SIG-M5 treated with dmso at 0.1 percent for 504 hours (cell line): ENCODE measurements around the gene ARHGEF33.

Experiments used
- DNase-seq: peaks from one replicate; lab custom pipeline; 2025; ENCODE audit not compliant: unreplicated experiment; lab: John Stamatoyannopoulos, UW

The ARHGEF33 gene

GRCh38 chr2:38889575-38889974 lies at the start of gene ARHGEF33:
ARHGEF33 (plus strand) TSS chr2:38889875; CDS start chr2:38919448, 29,573 bp downstream.
- DNase-seq: no peak

GRCh38 chr2:38850045-38850444 lies 39.6 kb upstream of the ARHGEF33 start:
- DNase-seq: no peak

DNA sequence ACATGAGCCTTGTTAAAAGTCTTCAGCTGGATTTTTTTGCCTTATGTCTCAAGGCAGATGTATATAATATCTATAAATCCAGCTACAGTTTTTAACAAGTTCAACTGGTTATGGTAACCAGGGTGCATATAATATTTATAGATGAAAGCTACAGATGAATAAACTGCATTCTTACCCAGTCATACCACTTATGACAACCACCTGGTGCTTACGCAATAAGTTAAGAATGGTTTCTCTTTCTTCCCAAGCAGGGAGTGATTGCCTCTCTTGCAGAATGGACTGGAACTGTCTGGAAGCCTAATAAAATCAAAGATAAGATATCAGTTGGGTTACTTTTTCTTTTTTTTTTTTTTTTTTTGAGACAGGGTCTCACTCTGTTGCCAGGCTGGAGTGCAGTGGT lies 33.5 kb upstream of the ARHGEF33 start:
- DNase-seq: peak; percentile 41

DNA sequence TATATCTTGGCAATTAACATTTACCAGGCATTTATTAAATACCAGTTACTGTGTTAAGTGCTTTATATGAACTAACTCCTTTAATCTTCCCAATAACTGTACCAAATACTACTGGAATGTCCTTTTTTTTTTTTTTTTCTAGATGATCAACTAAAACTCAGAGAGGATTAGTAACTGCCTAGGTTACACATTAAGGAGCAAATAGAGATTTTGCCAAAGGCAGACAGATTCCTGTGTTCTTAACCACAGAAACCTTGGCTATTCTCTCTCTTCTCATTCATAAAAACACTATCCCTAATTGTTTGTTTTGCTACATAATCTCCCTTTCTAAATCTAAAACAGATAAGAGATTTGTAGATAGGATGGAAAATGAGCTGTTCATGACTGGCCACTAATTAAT lies 27.2 kb upstream of the ARHGEF33 start:
- no peak for DNase-seq

- no peak for DNase-seq
Observed at GRCh38 chr2:38863061-38863695, 26.5 kb upstream of the ARHGEF33 start.

DNA sequence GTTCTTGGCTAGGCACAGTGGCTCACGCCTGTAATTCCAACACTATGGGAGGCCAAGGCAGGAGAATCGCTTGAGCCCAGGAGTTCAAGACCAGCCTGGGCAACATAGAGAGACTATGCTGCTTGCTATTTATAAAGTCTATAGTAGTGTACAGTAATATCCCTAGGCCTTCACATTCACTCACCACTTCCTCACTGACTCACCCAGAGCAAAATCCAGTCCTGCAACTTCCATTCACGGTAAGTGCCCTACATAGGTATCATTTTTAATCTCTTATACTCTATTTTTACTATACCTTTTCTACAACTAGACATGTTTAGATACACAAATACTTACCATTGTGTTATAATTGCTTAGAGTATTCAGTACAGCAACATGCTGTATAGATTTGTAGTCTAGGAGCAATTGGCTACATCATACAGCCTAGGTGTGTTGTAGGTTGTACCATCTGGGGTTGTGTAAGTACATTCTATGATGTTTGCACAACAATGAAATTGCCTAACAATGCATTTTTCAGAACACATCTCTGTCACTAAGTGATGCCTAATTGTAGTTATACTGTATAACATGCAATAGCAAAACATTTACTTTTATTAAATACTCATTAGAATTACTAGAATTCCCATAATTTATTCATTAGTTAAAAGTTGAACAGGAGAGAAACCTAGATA lies 22.8 kb upstream of the ARHGEF33 start:
- peak; percentile 30 for DNase-seq

DNA sequence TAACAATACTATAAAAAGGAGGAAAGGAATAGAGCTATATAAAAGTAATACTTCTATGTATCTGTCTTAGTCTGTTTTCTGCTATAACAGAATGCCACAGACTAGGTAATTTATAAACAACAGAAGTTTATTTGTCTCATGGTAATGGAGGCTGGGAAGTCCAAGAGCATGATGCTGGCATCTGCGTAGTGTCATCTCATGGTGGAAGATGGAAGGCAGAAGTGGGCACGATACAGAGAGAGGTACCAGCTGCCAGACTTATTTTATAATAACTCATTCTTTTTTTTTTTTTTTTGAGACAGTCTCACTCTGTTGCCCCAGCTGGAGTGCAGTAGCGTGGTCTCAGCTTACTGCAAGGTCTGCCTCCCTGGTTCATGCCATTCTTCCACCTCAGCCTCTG lies 18.2 kb upstream of the ARHGEF33 start:
- no peak for DNase-seq

- no peak for DNase-seq
Observed at GRCh38 chr2:38873763-38874162, 15.9 kb upstream of the ARHGEF33 start.

- DNase-seq: no peak
Observed at GRCh38 chr2:38875227-38875575, 14.5 kb upstream of the ARHGEF33 start.

GRCh38 chr2:38875576-38876367 lies 13.9 kb upstream of the ARHGEF33 start, which contains the start of the genes DHX57 and MORN2:
DHX57 (minus strand) TSS chr2:38875934; CDS start chr2:38868405, 7,529 bp downstream.
MORN2 (plus strand) TSS chr2:38875976.
- DNase-seq: peak; percentile 81

DNA sequence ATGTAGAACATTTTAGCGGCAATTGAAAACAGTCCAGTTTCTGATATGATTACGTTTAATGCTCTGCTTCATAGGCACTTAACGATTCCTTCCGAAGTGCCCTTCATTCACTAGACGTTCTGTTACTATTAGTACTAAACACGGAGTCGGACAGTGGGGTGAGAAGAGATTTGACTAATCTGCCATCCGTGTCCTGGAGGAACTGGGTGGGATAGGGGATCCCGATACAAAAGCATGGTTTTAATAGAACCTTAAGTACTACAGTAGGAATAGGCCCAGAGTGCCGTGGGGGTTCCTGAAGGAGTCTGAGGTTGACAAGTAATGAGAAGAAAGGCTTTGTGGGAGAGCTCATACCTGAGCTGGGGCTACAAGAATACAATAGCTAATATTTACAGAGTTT lies 13.3 kb upstream of the ARHGEF33 start:
- DNase-seq: no peak

GRCh38 chr2:38886063-38886462 lies 3.6 kb upstream of the ARHGEF33 start:
- DNase-seq: no peak

GRCh38 chr2:38887347-38887746 lies 2.3 kb upstream of the ARHGEF33 start:
- DNase-seq: no peak

DNA sequence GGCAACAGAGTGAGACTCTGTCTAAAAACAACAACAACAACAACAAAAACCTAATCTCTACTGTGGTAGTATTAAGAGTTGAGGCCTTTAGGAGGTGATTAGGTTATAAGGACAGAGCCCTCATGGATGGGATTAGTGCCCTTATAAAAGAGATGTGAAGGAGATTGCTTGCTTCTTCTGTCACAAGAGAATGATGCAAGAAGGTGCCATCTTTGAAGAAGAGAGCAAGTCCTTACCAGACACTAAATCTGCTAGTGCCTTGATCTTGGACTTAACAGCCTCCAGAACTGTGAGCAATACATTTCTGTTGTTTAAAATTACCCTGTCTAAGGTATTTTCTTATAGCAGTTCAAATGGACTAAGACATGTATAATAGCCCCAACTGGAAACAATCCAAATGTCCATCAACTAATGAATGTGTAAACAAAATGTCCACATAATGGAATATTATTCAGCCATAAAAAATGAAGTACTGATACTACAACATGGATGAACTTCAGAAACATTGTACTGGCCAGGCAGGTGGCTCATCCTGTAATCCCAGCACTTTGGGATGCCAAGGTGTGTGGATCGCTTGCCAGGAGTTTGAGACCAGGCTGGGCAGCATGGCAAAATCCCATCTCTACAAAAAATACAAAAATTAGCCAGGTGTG lies 1.6 kb upstream of the ARHGEF33 start:
- DNase-seq: no peak

GRCh38 chr2:38889045-38889444 lies 630 bp upstream of the ARHGEF33 start:
- no peak for DNase-seq

- DNase-seq: no peak
Observed at GRCh38 chr2:38892819-38893218, 3.1 kb downstream of the ARHGEF33 start.

GRCh38 chr2:38898256-38898655 lies 8.6 kb downstream of the ARHGEF33 start:
- DNase-seq: no peak

DNA sequence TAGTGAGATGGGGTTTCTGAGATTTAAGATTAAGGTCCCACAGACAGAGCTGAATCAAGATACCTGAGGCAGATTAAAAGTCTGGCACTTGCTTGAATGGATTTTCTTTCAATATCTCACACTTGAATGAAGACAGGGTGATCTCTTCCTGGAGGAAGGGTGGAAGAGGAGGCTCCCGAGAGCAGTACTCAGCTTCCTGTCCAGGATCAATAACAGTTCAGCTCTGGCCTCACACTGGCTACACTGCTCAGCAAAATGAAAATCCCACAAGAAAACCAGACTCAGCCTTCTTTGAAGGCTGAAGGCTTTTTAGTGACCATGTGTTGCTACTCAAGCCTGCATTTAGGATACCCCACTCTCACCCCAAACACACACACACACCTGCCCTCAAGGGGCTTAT lies 11.1 kb downstream of the ARHGEF33 start:
- no peak for DNase-seq

GRCh38 chr2:38905251-38905650 lies 15.6 kb downstream of the ARHGEF33 start:
- DNase-seq: no peak

- DNase-seq: no peak
Observed at GRCh38 chr2:38907242-38907641, 17.6 kb downstream of the ARHGEF33 start.

- no peak for DNase-seq
Observed at GRCh38 chr2:38907743-38908562, 18.3 kb downstream of the ARHGEF33 start.
